PFSK-1 (cell line): ENCODE data around the gene LYPD8.

ENCODE experiments used
- FOXP2 ChIP-seq: optimal IDR thresholded peaks from 2 replicates; pipeline ENCODE3; 2011; ENCODE audit warnings: borderline replicate concordance, control low read depth, inconsistent platforms; ENCODE audit not compliant: insufficient read depth; ENCODE audit errors: extremely low read length, extremely low read depth
- POLR2AphosphoS5 ChIP-seq: IDR thresholded peaks from 2 replicates; pipeline ENCODE4 v1.6.1; 2012; ENCODE audit warnings: low read depth, mild to moderate bottlenecking, control low read depth, low read length, moderate library complexity
- REST ChIP-seq, 2 experiments: IDR thresholded peaks; 2 replicates each; pipeline versions ENCODE4 v1.6.1 to v1.8.0; 2011 to 2012; ENCODE audit warnings: low read depth in 2 of 2, low read length in 2 of 2, control low read depth in 1 of 2, inconsistent platforms in 1 of 2, mild to moderate bottlenecking in 1 of 2, moderate library complexity in 1 of 2; ENCODE audit not compliant: insufficient read depth in 1 of 2
- SIN3A ChIP-seq: IDR thresholded peaks from 2 replicates; pipeline ENCODE4 v1.6.1; 2012; ENCODE audit warnings: mild to moderate bottlenecking, low read length, moderate library complexity, borderline replicate concordance; ENCODE audit not compliant: insufficient read depth
- TAF1 ChIP-seq: IDR thresholded peaks from 2 replicates; pipeline ENCODE4 v1.6.1; 2012; ENCODE audit warnings: low read length, control low read depth, borderline replicate concordance; ENCODE audit not compliant: insufficient read depth

The LYPD8 gene

GRCh38 chr1:248752161-248753028, 3.2 kb downstream of the LYPD8 start:
- TF ChIP-seq SIN3A (no peak), REST (IDR thresholded peaks at IDR 0.05; ENCODE audit: insufficient read depth in 1 of 2, low read depth in 2 of 2, low read length in 2 of 2) (no peak), TAF1 (no peak), FOXP2 (no peak), POLR2AphosphoS5 (no peak)

DNA sequence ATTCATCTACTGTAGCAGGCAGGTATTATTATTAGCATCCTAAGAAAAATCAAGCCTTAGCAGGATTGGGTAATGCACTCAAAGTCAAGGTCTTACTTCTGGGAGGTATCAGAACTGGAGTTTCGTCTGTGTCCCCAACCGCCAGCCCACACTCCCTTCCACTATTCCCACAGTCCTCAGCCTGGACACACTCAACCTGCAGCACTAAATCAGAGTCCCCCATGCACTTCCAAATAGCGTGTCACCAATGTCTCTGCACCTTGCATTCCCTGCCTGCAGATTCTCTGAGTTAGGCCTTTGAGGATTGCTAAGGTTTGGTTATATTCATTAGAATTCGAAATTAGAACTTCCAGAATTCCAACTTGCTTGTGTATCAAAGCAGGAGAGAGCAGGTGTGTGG, 3.9 kb downstream of the LYPD8 start:
- TF ChIP-seq TAF1 (no peak), SIN3A (no peak), POLR2AphosphoS5 (no peak), FOXP2 (no peak), REST (IDR thresholded peaks at IDR 0.05; ENCODE audit: insufficient read depth in 1 of 2, low read depth in 2 of 2, low read length in 2 of 2) (no peak)

DNA sequence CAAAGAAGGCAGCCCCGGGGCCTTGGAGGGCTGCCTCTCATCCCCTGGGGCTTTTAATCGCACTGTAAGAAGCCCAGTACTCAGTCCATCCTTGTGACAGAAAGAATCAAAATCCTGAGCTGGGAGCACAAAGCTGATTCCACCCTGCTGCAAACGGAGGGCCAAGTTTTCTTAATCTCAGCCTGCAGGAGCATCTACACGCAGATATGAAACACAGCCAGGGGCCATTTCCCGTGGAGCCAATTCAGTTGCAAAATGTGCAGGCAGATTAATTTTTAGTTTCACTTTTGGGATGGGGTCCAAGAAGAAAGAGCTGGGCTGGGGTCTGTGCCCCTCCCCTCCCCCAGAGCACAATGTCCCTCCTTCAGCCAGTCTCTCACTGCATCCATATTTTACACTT, 4.4 kb downstream of the LYPD8 start:
- no peak for TF ChIP-seq TAF1
- no peak for TF ChIP-seq REST (IDR thresholded peaks at IDR 0.05; ENCODE audit: insufficient read depth in 1 of 2, low read depth in 2 of 2, low read length in 2 of 2)

DNA sequence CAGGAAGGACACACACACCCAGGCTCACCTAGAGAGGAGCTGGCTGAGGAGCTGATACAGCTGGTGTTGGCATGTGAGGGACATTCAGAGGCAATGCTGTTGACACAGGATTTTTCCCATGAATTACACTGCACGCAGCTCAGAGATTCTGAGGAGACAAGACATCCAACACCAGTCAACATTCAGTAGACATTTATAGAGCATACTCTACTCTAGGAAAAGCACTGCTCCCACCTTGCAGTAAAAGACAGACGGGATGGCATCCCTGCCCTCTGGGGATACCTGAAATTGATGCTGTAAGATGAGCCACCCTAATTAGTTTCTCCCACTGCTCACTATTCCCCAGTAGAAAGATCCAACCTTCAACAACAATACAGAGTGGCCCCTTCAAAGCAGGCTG, 5.1 kb downstream of the LYPD8 start:
- TF ChIP-seq SIN3A (no peak), TAF1 (no peak), REST (IDR thresholded peaks at IDR 0.05; ENCODE audit: insufficient read depth in 1 of 2, low read depth in 2 of 2, low read length in 2 of 2) (no peak), FOXP2 (no peak), POLR2AphosphoS5 (no peak)

GRCh38 chr1:248748211-248748610, 7.3 kb downstream of the LYPD8 start:
- no peak for TF ChIP-seq REST (IDR thresholded peaks at IDR 0.05; ENCODE audit: insufficient read depth in 1 of 2, low read depth in 2 of 2, low read length in 2 of 2)
